NCI-H2107 (cell line): ENCODE measurements around the gene UCKL1.
A peak's percentile ranks its signal among the peaks of the same experiment; 100 is the strongest.
"Not testable (repeated sequence)": the region's sequence is repeated elsewhere in the genome, so short reads cannot be mapped to it uniquely, and the experiment has no call there.

ENCODE experiments used
- DNase-seq: peaks from one replicate; lab custom pipeline; 2025; lab: John Stamatoyannopoulos, UW

The UCKL1 gene

DNA sequence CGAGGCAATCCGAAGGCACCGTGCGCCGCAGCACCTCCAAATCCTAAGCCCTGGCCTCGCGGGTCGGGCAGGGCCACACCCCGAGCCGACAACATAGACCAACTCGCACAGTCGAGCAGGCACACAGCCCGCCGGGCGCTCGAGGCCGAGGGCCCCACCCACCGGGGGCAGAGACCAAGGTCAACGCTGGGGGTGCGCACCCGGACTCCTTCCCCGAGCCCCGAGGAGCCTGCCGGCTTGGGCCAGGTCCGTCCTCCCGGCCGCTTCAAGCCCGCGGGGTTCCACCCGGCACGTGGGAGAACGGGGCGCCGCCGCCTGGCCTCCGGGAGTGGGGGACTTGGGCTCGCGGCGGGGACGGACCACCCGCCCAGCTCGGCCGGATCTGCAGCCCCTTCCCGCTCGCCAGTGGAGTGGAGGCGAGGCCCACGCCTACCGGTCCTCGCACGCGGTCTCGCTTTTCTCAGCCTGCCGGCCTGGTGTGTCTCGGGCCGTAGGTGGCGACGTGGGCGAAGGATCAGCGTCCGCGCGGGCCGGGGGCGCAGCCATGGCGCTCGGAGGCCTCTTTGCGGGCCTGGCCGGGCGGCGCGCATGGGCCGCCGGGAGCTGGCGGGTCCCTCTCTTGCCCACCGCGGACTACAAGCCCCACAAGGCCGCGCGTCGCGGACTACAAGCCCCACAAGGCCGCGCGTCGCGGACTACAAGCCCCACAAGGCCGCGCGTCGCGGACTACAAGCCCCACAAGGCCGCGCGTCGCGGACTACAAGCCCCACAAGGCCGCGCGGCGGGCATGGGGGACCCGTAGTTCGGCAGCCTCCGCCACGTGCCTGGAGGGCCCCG is at the start of gene UCKL1:
Gene UCKL1 (minus strand): TSS at position 590 of the 837 bp plus-strand sequence. CDS start 44 bp downstream, at position 546.
- DNase-seq = peak; percentile 79

DNA sequence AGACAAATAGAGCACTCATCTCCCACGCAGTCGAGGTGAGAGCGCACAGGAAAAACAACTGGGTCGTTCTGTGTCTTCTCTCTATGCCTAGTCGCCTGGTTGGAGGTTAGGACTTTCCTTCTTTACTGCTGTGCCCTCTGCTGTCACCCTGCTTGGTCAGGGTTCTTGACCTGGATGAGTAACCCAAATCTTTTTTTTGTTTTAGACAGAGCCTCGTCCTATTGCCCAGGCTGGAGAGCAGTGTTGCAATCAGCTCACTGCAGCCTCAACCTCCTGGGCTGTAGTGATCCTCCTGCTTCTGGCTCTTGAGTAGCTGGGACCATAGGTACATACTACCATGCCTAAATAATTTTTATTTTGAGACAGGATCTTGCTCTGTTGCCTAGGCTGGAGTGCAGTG is 49.2 kb upstream of the UCKL1 start:
- no peak for DNase-seq

DNA sequence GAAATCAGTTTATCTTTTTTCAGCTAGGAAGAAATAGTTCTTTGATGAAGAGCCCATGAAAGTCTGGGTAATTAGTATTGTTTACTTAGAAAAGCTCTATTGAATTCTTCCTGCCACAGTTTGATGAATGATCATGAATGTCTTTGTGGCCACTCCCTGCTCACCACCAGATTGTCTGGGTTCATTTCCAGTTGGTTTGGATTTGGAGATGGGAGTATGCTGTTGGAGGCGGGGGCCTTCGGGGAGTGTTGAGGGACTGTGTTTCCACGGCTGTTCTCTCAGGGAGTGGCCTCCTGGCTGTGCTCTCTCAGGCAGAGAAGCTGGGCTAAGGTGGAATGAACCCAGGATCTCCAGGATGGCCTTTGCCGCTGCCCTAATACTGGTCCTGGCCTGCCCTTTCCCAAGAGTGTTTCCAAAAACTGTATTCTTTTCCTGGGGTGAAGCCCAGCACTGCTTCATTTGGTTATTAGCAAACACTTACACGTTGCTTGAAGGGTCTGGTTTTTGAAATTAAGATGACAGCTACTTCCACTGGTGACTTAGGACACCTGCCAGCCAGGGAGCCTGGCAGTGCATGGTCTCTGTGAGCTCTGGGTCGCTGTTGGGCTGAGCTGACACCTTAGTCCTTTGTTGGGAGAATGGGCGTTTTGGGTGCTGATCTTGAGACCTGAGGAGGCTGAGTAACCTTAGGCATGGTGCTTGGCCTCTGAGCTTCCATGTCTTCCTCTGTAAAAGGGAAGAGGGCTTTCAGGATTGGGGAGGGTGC is 47.9 kb upstream of the UCKL1 start:
- no peak for DNase-seq

DNA sequence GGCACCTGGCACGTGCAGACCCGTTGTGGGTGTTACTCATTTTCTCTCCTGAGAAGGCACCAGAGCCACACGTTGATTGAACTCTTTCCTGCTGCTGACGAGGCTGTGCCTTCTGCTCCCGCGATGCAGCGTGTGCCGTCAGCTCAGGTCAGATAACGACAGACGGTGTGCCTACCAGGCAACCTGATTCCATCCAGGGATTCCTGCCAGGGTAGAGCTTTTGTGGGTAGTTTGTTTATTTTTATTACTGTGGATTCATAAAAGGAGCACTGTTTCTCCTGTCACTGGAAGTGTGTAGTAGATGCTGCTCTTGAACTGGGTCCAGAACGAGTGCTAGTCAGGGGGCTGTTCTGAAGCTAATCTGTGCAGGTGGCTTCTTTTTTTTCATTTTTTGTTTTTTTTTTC is 45.4 kb upstream of the UCKL1 start:
- DNase-seq = peak; percentile 91

DNA sequence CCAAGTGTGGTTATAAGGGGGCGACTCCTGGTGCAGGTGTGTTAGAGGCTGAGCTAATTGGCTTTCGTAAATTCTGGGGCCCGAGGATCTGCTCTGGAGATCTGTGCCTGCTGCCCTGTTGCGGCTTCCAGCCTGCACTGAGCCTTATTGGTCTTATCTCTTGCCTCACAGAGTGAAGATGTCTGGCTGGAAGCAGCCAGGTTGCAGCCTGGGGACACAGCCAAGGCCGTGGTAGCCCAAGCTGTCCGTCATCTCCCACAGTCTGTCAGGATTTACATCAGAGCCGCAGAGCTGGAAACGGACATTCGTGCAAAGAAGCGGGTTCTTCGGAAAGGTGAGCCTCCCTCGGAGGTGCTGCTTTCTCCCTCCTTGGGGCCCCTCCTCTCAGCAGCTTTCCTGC is 44.7 kb upstream of the UCKL1 start:
- no peak for DNase-seq

DNA sequence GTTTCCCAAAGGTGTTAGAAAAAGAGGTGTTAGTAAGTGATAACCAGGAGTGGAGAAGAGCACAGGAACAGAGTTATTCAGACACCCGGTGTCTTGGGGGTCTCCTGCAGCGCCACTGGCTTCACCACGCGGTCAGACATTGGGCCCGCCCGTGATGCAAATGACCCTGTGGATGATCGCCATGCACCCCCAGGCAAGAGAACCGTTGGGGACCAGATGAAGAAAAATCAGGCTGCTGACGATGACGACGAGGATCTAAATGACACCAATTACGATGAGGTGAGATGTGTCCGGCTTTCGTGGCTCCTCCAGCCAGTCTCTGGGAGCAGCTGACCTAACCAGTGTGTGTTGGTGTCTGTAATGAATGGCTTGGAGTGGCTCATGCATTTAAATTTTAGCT is 26.7 kb upstream of the UCKL1 start:
- no peak for DNase-seq

DNA sequence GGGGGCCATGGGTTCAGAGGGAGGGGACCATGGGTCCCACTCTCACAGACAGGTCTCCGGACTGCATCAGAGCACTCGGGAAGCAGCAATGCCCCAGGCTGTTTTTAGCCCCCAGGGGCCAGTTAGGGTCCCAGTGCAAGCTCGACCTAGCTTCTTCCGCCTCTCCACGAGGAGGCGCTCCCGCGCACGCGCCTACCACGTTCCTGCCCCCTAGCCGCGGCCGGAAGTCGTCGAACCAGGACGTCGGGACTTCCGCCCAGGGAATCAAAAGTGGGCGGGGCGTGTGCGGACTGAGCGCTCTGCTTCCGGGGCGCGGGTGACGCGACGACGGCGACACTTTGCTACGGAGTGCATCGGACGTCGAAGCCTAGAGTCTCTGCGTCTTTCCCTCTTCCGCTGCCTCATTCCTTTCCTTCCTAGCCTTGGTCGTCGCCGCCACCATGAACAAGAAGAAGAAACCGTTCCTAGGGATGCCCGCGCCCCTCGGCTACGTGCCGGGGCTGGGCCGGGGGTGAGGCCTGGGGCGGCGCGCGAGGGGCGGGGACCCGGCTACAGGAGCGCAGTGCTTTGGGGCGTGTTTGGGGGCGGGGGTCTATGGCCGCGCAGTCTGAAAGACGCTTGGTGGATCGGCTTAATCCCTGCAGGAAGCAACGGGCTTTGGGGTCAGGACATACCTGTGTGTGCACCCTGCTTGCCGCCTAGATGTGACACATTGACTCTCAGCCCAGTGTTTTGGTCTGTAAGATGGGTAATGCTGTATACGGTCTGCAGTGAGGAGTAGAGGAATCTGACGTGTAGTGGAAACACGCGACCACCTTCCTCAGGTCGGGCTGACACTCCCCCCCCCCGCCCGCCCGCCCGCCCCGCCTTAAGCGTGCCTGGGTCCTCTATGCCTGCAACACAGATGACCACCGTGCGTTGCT is 24.9 kb upstream of the UCKL1 start, which contains the start of gene PRPF6:
Gene PRPF6 (plus strand): TSS at position 327 of the 923 bp plus-strand sequence. CDS start 114 bp downstream, at position 441.
- DNase-seq = peak; percentile 95

DNA sequence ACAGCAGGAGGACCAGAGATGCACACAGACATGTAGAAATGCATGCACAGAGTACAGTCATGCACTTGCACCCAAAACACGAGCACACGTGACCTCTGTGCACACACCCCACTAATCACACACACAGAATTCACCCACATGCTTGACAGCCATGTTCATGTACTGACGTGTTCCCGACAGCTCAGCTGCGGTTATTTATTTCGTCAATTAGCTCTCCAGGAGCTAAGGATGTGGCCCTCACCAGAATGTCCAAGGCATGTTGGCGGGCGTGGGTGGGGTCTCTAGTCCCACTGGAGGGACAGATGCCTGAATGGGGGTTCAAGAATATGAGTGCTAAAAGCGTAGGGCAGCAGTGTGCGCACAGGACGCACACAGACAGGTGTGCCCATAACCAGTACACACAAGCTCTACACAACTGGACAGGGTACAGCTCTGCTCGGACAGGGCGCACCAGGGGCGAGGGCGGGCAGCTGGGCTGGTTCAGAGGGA is 24.1 kb upstream of the UCKL1 start:
- no peak for DNase-seq

DNA sequence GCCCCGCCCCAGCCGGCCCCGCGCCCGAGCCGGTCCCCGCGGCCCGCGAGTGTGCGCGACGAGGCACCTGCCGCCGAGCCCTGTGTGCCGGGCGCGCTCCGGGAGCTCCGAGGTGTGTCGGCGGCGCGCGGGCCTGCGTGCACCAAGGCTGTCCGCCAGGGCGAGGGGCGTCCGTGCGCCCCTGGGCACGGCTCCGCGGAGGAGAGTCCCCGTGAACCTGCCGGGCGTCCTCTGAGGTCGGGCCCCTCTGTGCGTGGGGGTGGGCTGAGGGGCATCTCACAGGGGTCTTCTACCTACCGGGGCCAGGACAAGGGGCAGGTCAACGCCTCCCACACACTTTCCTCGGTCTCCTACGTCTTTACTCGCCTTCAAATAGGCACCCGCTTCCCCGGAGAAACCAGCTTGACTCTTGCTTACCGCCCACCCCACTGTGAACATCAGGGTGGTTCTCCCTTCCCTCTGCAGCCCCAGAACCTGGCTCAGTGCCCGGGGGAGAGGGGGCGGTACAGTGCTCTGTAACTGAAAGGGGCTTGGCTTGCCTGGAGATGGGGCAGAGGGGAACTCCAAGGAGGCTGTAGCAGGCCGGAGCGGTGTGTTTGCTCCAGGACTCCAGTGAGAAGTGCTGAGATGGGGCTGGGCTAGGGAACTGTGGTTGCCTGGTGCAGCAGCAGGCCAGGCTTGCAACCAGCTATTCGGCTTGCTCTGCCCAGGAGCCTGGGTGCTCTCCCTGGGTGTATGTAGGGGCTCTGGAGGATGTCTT is 23.5 kb upstream of the UCKL1 start, which contains the start of gene SAMD10:
Gene SAMD10 (minus strand): TSS at position 86 of the 760 bp plus-strand sequence. CDS start 175 bp downstream, outside the sequence.
- DNase-seq = no peak

DNA sequence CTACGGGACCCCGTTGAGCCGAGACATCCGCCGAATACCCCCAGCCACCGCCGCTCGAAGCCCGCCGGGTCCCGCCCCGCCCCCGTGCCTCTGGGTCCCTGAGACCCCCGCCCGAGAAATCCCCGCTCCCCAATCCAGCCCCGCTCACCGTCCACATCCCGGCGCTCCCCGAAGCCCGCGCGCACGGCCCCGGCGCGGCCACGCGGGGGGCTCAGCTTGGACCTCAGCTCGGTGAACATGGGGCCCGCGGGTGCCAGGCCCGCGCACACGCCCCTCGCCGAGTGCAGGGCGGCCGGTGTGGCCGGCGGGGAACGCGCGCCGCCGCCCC is 23.0 kb upstream of the UCKL1 start:
- DNase-seq = no peak

DNA sequence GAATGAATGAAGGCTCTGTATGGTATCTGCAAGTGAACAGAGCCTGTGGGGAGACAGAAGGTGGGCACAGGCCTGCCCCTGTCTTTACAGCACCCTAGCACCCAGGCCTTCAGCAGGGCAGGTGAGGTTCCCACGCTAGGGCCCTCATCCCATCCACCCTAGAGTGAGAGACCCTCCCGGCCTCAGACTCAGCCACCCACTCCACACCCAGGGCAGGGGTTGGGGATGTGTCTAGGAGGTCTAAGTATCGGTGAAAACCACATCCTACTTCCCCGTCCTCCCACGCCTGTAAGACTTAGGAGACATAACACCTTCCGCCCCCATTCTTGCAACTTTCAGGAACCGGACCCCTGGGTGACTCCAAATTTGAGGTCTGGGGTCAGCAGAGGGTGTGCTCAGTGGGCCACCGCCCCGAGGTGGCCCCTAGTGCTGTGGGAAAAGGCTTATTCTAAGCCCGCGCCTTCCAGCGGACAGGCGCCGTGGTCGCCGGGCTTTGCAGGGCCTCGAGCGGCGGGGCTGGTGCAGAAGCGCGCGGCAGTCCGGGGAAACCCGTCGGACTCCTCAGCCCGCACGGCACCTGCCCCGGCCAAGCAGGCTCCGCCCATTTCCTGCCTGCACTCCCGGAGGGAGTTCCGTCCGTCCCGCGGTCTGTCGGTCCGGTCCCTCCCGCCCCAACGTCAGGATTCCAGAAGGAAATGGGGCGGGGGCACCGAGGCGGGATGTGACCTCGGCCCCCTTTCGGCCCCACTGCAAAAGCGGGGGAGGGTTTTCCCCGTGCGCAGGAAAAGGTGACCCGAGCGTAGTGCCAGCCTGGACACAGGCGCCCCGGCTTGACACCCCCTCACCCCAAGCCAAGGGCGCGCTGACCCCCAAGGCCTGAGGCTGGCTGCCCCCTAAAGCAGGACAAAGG is 22.4 kb upstream of the UCKL1 start:
- DNase-seq = no peak

DNA sequence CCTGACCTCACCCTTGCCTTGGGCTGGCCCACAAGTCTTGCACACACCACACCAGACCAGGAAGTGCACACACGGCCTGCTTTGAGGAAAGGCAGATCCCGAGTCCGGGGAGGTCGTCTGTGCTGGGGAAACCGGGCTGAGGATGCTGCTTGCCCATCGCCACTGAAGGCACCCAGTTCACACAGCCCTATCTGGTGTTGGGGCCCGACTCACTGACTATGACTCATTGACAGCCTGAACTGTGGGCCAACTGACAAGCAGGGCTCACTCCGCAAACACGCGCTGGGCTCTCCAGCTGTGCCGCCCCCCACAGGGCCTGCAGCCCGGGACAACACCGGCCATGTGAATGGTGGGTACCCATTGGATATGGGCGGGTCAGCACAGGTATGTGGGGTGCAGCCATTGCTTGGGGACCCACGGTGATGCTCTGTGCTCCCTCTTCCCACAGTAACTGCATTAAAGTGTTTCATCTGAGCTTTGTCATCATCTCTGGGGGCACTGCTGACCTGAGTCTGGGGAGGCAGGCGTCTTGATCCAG is 21.6 kb upstream of the UCKL1 start:
- no peak for DNase-seq

DNA sequence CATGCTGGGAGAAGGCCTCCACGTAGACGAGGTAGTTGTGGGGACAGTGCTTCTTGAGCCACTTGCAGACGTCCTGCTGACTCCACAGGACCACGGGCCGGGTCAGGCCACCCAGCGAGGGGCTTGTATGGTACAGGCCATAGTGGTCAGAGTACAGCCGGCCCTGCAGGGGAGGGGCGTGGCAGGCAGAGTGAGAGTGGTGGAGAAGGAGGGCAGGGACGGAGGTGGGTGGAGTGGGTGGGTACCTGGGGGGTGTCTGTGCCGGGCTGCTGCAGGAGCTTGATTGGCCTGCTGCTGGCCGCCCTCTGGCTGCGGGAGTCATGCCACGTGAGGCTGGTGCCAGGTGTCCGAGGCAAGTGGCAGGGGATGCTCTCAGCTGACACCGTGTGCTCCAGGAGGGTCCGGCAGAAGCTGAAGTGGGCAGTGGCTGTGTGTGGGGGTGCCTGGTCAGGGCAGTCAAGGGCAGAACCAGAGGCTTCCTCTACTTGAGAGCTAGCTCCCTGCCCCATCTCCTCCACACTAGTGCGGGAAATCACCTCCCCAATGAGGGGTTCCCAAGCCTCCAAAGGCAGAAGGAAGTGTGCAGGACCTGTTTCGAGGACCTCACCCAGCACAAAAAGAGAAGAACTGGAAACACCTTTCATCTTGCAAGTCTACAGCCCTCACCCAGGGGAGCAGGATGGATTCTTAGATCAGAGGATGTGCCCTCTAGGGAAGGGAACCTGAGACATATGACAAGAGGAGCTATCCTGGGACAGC is 20.9 kb upstream of the UCKL1 start:
- DNase-seq = no peak

DNA sequence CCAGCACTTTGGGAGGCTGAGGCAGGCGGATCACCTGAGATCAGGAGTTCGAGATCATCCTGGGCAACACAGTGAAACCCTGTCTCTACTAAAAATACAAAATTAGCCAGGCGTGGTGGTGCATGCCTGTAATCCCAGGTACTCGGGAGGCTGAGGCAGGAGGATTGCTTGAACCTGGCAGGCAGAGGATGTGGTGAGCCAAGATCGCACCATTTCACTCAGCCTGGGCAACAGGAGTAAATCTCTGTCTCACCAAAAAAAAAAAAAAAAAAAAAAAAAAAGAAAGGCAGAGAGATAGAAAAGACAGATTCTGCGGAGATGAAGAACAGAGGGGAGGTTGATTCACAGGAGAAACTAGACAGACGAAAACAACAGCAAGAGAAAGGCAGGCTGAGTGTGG is 20.3 kb upstream of the UCKL1 start:
- DNase-seq = not testable (repeated sequence)

DNA sequence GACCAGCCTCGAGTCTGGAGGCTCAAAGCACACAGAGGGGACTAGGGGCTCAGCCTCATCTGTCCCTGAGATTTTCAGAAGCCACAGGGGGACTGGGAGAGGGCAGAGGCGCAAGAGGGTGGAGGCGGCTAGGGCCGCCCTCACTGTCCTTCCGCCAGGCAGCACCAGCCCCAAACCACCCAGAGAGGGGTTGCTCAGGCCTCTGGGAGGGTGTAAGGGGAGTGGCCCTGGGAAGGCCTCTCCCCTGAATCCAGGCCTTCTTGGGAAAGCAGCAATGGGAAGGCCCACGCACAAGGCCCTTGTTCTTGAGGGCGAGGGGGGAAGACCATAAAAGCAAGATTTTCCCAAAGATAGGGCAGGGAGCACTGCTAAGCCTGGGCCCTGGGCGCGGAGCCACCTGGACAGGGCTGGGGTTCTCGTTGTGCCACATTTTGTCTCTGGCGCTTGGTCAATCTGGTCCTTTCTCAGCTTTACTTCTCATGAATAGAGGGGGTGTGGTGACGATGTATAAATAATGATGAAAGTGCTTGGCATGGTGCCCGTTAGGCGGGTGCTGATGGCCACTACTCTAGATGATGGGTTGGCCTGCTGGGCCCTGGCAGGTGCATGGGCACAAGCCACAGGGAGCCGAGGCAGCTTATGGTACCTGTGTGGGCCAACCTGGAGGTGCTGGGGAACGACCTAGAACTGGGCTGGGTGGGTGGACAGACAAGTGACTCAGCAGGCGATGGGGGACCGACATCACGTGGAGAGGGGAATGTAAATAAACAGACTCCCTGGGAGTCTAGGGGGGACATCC is 18.4 kb upstream of the UCKL1 start:
- peak; percentile 63 for DNase-seq

DNA sequence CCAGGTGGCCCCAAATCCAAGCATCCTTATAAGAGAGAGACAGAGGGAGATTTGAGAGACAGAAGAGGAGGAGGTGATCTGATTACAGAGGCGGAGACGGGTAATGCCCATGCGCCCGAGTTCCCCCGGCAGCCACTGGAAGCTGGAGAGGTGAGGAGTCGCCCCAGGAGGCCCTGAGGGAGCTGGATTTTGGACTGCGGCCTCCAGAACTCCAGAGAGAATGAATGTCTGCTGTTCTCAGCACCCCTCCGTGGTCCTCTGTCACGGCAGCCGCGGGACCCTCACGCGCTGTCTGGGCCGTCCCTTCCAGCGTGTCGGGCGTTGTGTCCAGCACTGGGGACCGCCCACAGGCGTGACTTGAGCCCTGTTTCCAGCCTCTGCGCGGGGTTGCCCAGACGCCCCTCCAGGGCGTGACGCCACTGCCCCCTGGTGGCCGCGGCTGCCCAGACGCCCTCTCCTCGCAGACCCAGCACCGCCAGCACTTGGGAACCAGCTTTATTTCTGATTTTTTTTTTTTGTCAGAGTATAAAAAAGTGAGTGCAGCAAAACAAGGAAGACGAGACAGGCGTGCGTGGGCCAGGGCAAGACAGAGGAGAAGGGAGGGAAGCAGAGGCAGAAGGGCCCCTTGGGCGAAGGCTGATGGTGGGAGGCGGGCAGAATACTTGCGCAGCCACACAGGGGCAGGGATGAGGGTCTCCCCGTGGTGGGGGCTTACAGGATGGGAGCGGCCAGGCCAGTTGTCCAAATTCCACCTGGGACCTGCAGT is 17.6 kb upstream of the UCKL1 start:
- DNase-seq = peak; percentile 66

DNA sequence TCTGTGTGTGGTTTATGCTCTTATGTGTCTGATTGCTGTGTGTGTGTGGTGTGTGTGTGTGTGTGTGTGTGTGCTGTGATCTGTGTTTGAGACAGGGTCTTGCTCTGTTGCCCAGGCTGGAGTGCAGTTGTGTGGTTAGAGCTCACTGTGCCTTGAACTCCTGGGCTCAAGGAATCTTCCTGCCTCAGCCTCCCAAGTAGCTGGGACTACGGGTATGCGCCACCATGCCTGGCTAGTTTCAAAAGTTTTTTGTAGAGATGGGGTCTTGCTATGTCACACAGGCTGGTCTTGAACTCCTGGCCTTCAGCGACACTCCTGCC is 16.9 kb upstream of the UCKL1 start:
- no peak for DNase-seq
